HG03439 (cell line): ENCODE data around the gene CNNM1.
A peak's percentile ranks its signal among the peaks of the same experiment; 100 is the strongest.

Experiments
- ATAC-seq: cut with Tn5 transposase; IDR thresholded peaks from one replicate; pipeline ENCODE4 v1.9.1; 2021; ENCODE audit warnings: mild to moderate bottlenecking, moderate library complexity; ENCODE audit not compliant: unreplicated experiment

CNNM1 gene

GRCh38 chr10:99370993-99371392, 41.8 kb downstream of the CNNM1 start:
- peak; percentile 88 for ATAC-seq

- ATAC-seq = no peak
Observed at GRCh38 chr10:99372546-99373271, 43.6 kb downstream of the CNNM1 start.

DNA sequence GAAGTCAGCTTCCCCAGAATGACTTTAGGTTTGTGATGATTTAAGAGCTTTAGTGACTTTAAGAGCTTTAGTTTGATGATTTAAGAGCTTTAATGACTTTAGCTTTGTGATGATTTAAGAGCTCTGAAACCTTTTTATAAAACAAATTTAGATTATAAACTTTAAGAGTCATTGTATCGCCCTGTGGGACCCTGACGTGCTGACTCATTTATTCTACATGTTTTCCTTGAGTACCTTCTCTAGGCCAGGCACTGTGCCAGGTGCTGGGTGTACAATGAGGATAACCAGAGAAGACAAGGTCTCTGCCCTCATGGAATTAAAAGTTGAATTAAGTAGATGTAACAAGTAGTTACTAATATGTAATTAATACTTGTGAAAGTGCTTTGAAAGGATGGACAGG, 45.4 kb downstream of the CNNM1 start:
- no peak for ATAC-seq

- ATAC-seq = no peak
Observed at GRCh38 chr10:99374972-99375371, 45.8 kb downstream of the CNNM1 start.

GRCh38 chr10:99375426-99375825, 46.3 kb downstream of the CNNM1 start:
- ATAC-seq = no peak

- no peak for ATAC-seq
Observed at GRCh38 chr10:99382176-99382575, 53.0 kb downstream of the CNNM1 start.

DNA sequence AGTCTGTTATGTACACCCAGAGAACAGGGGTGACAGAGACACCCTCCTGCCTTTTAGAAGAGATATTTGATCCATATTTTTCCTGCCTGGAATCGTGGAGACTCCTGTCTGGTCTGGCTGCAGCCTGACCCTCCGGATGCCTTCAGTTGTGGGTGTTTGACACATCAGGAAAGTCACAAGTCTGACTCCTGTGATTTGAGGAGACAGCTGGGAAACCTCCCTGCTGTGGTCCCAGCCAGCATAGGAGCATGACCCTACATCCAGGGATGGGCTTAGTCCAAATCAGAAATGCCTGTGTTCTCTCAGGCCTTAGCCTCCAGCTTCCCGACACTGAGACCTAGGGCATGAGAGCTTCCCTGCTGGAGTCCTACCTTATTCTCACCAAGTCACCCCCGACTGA, 57.9 kb downstream of the CNNM1 start:
- ATAC-seq = no peak

GRCh38 chr10:99387541-99387940, 58.4 kb downstream of the CNNM1 start:
- ATAC-seq = no peak

GRCh38 chr10:99389729-99390480, 60.7 kb downstream of the CNNM1 start:
- ATAC-seq = no peak

GRCh38 chr10:99391346-99391745, 62.2 kb downstream of the CNNM1 start:
- no peak for ATAC-seq

DNA sequence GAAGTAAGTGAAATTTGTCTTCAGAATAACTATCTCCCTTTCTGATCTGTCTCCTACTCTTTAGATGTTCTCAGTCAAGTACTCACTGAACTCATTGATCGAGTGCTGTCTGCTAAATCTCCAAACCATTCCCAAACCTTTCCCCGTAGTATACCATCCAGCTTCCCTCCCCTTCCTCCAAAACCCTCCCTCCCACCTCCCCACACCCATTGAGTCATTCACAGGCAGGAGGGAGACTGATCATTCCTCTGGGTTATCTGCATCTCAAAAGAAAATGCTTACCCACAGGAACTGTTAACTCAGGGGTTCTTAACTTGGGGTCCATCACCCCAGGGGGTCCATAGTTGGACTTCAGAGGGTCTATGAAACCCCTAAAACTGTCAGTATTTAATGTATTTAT, 63.9 kb downstream of the CNNM1 start:
- no peak for ATAC-seq

DNA sequence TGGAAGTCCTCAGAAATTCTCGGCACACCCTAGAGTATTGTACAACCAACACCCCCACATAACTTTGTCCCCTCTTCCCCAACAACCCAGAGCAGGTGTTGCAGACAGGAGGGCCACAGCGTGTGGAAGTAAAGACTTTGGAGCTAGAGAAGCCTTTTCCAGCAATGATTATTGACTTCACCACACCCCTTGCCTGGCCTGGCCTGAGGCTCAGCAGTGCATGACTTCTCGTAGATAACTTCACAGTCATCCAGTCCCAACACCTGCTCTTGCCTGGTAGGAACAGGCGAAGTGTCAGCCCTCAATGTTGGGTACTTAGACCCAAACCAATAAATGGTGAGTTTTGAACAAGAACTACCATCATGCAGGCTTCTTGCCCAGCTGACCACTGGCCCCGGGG, 64.5 kb downstream of the CNNM1 start:
- ATAC-seq = no peak

DNA sequence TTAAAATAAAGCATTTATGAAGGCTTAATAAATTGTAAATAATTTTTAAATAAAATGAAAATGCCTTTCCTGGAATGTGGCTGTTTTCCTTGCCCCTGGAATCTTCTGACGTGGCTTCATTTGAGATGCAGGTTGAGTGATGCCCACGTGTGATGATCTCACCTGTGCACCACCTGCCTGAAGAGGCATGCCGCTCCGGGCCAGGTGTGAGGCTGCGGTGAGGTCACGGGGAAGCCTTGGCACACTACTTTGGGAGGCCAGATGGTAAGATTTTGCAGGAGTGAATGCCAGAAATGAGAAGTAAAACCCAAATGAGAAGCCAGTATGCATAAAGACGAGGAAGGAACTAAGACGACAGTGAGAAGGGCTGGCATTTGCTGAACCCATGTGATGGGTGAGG, 65.1 kb downstream of the CNNM1 start:
- no peak for ATAC-seq

DNA sequence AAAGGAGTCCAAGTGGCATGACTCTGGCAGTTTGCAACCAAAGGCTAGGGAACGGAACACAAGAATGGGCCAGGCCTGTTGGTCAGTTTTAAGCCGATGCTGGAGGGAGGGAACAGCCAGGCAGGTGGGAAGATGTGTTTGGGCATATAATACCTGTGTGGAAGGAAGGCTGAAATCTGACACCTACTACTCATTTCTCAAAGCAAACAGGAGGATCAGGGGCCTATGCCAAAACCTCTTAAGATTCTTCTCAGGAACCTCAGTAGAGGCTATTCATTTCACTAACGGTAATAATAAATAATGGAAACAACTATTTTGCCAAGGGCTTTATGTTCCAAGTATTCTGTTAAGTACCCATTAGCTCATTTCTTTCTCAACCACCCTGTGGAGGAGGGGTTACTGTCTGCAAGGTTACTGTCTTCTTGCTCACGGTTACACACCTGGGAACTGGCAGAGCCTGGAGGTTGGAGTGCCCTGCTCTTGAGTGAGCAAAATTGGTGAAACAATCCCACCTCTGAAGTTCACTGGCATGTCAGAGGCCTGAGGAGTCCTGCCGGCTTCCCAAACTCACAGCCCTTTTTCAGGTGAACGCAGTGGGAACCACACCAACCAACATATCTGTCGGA, 65.7 kb downstream of the CNNM1 start:
- no peak for ATAC-seq

- ATAC-seq = no peak
Observed at GRCh38 chr10:99395750-99396445, 66.7 kb downstream of the CNNM1 start.

DNA sequence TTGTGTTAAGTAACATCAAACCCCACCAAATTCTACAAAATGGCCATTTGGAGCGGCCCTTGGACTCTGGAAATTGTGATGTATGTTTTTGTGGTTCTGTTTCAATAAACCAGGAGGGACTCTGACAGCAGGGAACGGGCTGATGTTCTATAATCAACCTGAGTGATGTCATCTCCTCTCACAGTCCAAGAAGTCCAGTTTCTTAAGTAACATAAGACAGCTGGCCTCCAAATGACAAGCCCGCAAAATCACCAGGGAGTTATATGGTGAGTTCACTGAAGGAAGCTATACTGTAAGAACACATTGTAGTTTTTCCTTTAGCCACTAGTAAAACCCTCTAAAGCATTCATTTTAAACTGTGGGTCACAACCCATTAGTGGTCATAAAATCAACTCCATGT, 67.3 kb downstream of the CNNM1 start:
- ATAC-seq = no peak

- no peak for ATAC-seq
Observed at GRCh38 chr10:99399664-99400063, 70.5 kb downstream of the CNNM1 start.

DNA sequence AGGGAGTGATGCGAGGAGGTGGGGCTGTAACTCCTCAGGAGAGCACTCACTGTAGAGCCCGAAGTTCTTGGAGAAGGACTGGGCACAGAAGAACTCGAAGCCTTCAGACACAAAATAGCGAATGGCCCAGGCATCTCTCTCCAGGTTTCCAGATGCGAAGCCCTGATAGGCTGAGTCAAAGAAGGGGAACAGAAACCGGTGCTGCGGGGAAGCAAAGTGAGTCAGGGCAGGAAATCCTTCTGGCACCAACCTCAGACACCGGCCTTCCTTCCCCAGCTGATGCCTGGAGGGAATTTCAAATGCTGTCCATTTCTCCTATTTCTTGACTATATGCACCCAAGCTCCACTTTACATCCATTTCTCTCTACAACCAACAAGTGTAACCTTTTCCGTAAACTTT, 74.5 kb downstream of the CNNM1 start:
- no peak for ATAC-seq

GRCh38 chr10:99406149-99406548, 77.0 kb downstream of the CNNM1 start:
- no peak for ATAC-seq

DNA sequence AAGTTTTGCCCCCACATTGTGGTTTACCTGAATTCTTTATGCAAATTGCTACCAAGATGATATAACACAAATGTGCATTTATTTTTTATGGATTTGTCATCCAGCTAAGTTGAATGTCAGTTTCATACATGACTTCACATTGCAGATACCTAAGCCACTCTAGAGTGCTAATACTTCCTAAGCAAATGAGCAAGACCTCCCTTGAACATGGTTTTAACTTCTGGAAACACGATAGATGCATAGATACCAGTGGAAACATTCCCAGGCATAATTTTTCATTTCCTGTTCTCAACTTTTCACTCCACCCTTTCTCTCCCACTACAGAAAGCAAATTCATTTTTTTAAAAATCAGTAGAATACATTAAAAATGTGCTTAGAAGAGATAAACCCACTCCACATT, 81.0 kb downstream of the CNNM1 start:
- ATAC-seq = no peak

DNA sequence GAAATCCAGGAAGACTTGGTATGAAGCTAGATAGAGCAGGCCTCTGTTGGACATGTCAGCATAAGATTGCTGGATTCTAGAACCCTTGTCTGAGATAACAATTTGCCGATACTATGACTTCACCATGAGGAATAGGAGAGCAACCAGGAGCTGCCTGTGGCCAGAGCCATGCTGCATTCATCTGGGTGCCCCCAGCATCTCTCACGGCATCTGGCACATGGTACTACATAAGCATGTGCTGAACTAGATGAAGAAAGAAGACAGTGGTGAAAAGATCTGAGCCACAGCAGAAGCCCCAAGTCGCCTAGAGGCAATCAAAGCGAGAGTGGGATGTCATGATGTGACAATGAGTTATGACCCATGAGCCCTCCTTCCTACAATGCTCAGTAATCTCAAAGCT, 81.7 kb downstream of the CNNM1 start:
- ATAC-seq = no peak

GRCh38 chr10:99411546-99411945, 82.4 kb downstream of the CNNM1 start:
- ATAC-seq = no peak
